ENCODE data around the gene TEX22.

The TEX22 gene

GRCh38 chr14:105439710-105440553 is 41.6 kb downstream of the TEX22 start:
- no peak for DNase-seq (ENCODE audit: low read depth)

- DNase-seq (ENCODE audit: low read depth): no peak
Observed at GRCh38 chr14:105440554-105440900, 42.2 kb downstream of the TEX22 start.

- no peak for DNase-seq (ENCODE audit: low read depth)
Observed at GRCh38 chr14:105440992-105441391, 42.7 kb downstream of the TEX22 start.

- no peak for DNase-seq (ENCODE audit: low read depth)
Observed at GRCh38 chr14:105442125-105442524, 43.8 kb downstream of the TEX22 start.

GRCh38 chr14:105442834-105443233 is 44.5 kb downstream of the TEX22 start:
- DNase-seq (ENCODE audit: low read depth): no peak

- no peak for DNase-seq (ENCODE audit: low read depth)
Observed at GRCh38 chr14:105444859-105445258, 46.5 kb downstream of the TEX22 start.

GRCh38 chr14:105445290-105445689 is 47.0 kb downstream of the TEX22 start:
- no peak for DNase-seq (ENCODE audit: low read depth)

- DNase-seq (ENCODE audit: low read depth): no peak
Observed at GRCh38 chr14:105445901-105446845, 47.8 kb downstream of the TEX22 start.

GRCh38 chr14:105446971-105447370 is 48.6 kb downstream of the TEX22 start:
- DNase-seq (ENCODE audit: low read depth): no peak

GRCh38 chr14:105447651-105448640 is 49.6 kb downstream of the TEX22 start:
- DNase-seq (ENCODE audit: low read depth): no peak

- peak; percentile 54 for DNase-seq (ENCODE audit: low read depth)
Observed at GRCh38 chr14:105448706-105449111, 50.4 kb downstream of the TEX22 start.

- DNase-seq (ENCODE audit: low read depth): no peak
Observed at GRCh38 chr14:105449276-105450122, 51.2 kb downstream of the TEX22 start.

GRCh38 chr14:105450123-105450505 is 51.8 kb downstream of the TEX22 start:
- no peak for DNase-seq (ENCODE audit: low read depth)

GRCh38 chr14:105450864-105451720 is 52.8 kb downstream of the TEX22 start:
- no peak for DNase-seq (ENCODE audit: low read depth)

- DNase-seq (ENCODE audit: low read depth): no peak
Observed at GRCh38 chr14:105452963-105453362, 54.6 kb downstream of the TEX22 start.

GRCh38 chr14:105453847-105454246 is 55.5 kb downstream of the TEX22 start:
- no peak for DNase-seq (ENCODE audit: low read depth)

- no peak for DNase-seq (ENCODE audit: low read depth)
Observed at GRCh38 chr14:105455086-105455640, 56.8 kb downstream of the TEX22 start.

- no peak for DNase-seq (ENCODE audit: low read depth)
Observed at GRCh38 chr14:105455766-105456660, 57.7 kb downstream of the TEX22 start.
